ENCODE data around the gene UQCRQ.

GRCh38 chr5:132896685-132897084 is 30.2 kb downstream of the UQCRQ start:
- TF ChIP-seq CTCF (IDR thresholded peaks at IDR 0.05) (no peak), POLR2A (IDR thresholded peaks at IDR 0.05) (no peak)

All from testis (tissue), 2 donors.